ENCODE measurements around the gene THOC7.

THOC7 gene

GRCh38 chr3:63863150-63864007, at the start of gene THOC7, which contains the start of gene ATXN7:
TSS of gene THOC7 (minus strand) at chr3:63863805. CDS start at chr3:63863790, 15 bp downstream.
TSS of gene ATXN7 (plus strand) at chr3:63863867. CDS start at chr3:63912599, 48,732 bp downstream.
- peak; percentile 65 for DNase-seq

GRCh38 chr3:63912768-63913588, 49.4 kb upstream of the THOC7 start:
- peak; percentile 50 for DNase-seq

GRCh38 chr3:63911873-63912767, 48.5 kb upstream of the THOC7 start, which contains the start of gene SCAANT1:
TSS of gene SCAANT1 (minus strand) at chr3:63912383.
- peak; percentile 82 for DNase-seq

GRCh38 chr3:63911509-63911872, 47.9 kb upstream of the THOC7 start:
- no peak for DNase-seq

GRCh38 chr3:63910891-63911290, 47.3 kb upstream of the THOC7 start:
- no peak for DNase-seq

DNA sequence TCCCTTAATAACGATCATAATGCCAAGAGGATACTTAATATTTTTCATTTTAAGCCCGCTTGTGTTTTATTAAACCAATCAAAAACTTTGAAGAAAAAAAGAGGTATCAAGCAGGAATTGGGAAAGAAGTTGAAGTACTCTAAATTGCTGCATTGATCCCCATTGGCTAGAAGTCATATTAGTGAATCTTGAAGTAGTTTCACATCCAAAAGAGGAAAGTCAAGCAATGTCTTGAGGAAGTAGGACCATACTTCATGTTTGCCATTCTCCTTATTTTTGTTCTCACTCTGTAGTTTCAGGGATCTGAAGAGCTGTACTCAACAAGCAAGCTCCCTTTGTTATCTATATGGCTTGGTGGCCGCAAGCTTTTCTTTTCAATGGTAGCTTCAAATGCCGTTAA, 46.4 kb upstream of the THOC7 start:
- no peak for DNase-seq

GRCh38 chr3:63909431-63909830, 45.8 kb upstream of the THOC7 start:
- DNase-seq, result no peak

- DNase-seq, result no peak
Measured at GRCh38 chr3:63908776-63909175, 45.2 kb upstream of the THOC7 start.

- no peak for DNase-seq
Measured at GRCh38 chr3:63908081-63908736, 44.6 kb upstream of the THOC7 start.

- DNase-seq, result no peak
Measured at GRCh38 chr3:63905731-63906620, 42.4 kb upstream of the THOC7 start.

- DNase-seq, result no peak
Measured at GRCh38 chr3:63900459-63900858, 36.9 kb upstream of the THOC7 start.

DNA sequence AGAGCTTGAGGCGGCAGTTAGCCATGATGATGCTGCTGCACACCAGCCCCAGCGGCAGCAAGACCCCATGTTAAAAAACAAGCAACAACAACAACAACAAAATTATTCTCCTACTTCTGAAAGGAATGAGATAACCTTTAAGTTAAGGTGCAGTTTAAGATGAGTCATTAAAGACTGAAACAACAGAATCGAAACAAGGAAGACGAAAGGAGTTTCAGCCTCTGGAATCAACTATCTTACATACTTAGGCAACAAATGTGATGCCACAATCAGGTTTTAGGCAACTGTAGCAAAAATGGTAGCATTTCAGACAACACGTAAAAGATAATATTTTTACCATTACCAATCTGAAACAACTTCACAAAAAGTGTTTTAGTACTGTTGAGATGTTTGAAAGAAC, 36.4 kb upstream of the THOC7 start:
- DNase-seq, result no peak

- no peak for DNase-seq
Measured at GRCh38 chr3:63896332-63897030, 32.9 kb upstream of the THOC7 start.

DNA sequence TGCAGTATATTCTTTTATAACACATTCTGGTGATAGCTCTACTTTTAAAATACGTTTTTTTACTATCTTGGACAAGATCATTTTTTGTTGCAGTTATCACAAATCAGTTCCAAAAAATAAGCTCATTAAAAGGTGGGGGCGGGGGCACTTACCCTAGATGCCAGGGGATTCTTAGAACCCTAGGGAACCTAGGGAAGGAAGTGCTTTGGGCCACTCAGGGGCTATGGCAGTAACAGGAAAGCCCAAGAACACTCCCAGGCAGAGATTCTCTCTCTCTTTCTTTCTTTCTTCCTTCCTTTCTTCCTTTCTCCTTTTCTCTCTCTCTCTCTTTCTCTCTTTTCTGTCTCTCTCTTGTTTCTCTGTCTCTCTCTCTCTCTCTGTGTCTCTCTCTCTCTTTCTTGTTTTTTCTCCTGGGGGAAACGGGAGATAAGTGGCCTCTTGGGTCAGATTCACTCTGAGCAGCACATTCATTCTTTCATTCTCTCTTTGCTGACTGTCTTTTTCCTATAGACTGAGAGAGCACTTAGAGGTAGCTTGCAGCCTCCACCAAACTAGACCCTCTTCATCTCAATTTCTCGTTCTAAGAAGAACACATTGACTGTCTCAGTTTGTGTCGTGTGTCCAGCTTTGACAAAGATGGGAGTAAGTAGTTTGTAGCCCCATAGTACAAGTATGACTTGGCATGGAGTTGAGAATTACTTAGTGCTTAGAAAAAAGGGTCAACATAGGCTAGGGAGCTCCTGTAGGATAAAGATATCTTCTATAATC, 32.0 kb upstream of the THOC7 start:
- no peak for DNase-seq

DNA sequence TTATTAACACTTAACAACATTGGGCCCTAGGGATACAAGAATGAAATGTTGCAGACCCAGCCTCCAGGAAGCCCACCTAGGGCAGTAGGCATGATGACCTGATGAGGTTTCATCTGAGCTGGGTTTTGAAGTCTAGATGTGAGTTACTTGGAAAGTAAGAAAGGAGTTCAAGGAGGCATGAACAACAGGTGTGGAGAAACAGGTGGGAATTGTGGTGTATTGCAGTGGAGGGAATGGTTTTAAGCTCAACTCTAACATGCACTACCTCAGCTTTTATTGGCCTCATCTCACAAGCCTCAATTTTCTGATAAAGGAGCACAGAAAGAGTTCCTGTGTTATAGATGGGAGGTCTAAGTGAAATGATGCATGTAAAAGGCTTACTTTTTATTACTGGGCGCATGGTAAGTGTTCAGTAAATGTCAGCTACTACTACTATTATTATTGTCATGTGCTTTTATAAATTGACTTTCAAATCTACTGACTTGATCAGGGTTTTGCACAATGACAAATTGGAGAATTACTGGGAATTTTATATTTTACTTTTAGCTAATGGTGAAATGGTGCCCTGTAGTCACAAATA, 29.3 kb upstream of the THOC7 start:
- no peak for DNase-seq

GRCh38 chr3:63891518-63891917, 27.9 kb upstream of the THOC7 start:
- DNase-seq, result no peak

DNA sequence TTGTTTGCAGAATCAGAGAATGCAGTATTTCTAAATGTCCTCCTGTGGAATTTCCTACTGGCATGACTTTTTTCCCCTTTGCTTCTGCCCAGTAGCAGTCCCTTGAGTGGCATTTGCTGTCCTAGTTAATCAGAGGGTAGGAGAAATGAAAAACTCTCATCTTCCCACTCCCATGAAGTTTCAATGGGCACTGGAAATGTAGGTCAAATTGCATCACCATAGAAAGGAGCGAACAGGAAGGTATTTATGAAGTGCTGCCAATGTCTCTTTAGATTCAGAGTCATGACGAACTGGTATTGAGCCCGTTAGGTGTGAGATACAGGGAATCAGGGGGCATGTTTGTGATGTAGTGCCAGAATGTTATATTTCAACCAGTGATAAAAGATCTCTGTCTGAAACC, 23.3 kb upstream of the THOC7 start:
- DNase-seq, result no peak

DNA sequence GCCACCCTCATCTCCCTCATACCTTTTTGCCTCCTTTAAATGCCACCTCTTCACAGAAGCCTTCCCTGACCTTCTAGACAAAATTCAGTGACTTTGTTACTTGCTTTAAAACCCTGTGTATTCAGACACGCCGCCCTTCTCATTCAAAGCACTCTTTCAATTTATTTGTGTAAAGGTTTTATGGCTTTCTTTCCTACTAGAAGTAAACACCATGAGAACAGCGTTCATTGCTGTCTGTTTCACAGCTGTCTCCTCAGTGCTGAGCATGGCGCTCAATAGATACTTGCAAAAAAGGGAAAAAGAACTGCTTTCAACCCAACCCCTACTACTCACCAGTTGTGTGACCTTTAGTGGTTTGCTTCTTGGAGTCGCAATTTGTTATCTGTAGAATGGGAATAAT, 17.0 kb upstream of the THOC7 start:
- no peak for DNase-seq

DNA sequence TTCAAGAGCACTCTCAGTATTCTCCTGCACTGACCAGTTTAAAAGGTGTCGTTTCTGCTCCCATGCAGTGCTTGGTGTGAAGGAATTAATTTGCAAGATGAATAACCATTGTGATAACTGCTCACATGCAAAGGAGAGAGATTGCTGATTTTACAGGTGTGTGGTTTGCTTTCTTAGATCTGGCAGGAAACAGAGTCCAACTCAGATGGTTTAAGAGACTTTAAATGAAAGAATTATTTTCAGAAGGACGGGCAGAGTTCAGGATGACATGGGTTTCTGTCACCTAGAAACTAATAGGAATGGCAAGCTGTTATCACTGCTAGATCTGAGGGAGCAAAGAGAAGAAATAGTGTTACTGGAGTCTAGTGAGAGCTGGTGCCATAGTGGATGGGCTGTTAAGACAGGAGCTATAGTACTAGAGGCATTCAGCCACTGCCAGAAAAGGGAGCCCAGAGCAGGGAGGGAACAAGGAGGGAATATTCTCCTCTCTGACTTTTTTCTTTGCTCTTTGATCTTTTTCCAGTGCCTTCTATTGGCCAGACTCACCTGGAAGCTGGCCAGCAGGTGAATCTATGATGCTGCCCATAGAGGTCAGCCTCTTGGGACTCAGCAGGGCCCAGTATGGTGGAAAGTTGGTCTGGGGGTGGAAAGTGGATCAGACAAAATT, 14.9 kb upstream of the THOC7 start:
- DNase-seq, result no peak
